CD14-positive monocyte (primary cell): ENCODE data around the gene TTC4. TPM values are rescaled to one million over a fixed set of nuclear protein-coding genes. Genes with fewer than 3 reads are reported as not detected.

Experiments used
- DNase-seq, 3 donors: peaks; one replicate each; pipeline ENCODE4 v3.0.0-alpha.2; 2011 to 2022
- H2AFZ ChIP-seq: 2 replicates; pipeline ENCODE4 v1.6.0; 2012; ENCODE audit warnings: mild to moderate bottlenecking, low read depth, low read length, inconsistent platforms; ENCODE audit not compliant: insufficient read depth, poor library complexity, severe bottlenecking
- H3K27ac ChIP-seq, 2 donors: 1 replicate in 1 of 2; 2 replicates in 1 of 2; pipeline ENCODE4 v1.5.1; 2012 to 2013; ENCODE audit warnings: low read length in 2 of 2, control low read depth in 1 of 2, inconsistent platforms in 1 of 2, low read depth in 1 of 2, mild to moderate bottlenecking in 1 of 2
- H3K27me3 ChIP-seq, 2 donors: one replicate each; pipeline versions ENCODE4 v1.6.0 to v1.6.1; 2011 to 2013; ENCODE audit warnings: low read length in 2 of 2; ENCODE audit not compliant: control insufficient read depth in 2 of 2, insufficient read depth in 2 of 2
- H3K36me3 ChIP-seq, 2 donors: replicated peaks in 1 of 2; 1 replicate in 1 of 2; 2 replicates in 1 of 2; pipeline versions ENCODE4 v1.5.1 to v1.6.1; 2012 to 2013; ENCODE audit warnings: low read length in 2 of 2, control low read depth in 1 of 2, inconsistent platforms in 1 of 2, mild to moderate bottlenecking in 1 of 2; ENCODE audit not compliant: insufficient read depth in 2 of 2, control insufficient read depth in 1 of 2
- H3K4me1 ChIP-seq, 2 donors: 1 replicate in 1 of 2; 2 replicates in 1 of 2; pipeline versions ENCODE4 v1.5.1 to v1.6.1; 2012 to 2013; ENCODE audit warnings: low read length in 2 of 2, control low read depth in 1 of 2, inconsistent platforms in 1 of 2, mild to moderate bottlenecking in 1 of 2, moderate library complexity in 1 of 2; ENCODE audit not compliant: insufficient read depth in 2 of 2, control insufficient read depth in 1 of 2
- H3K4me2 ChIP-seq: replicated peaks from 2 replicates; pipeline ENCODE3; 2012; ENCODE audit warnings: low read length, moderate library complexity, mild to moderate bottlenecking; ENCODE audit not compliant: poor library complexity, severe bottlenecking; ENCODE audit errors: extremely low read depth
- H3K4me3 ChIP-seq, 3 experiments: fragments of 200-600 bp in 1 of 3; sonication (generic) in 1 of 3; replicated peaks in 1 of 3; 1 replicate in 2 of 3; 2 replicates in 1 of 3; pipeline ENCODE4 v1.5.1; 2011 to 2013; ENCODE audit warnings: low read length in 3 of 3, mild to moderate bottlenecking in 3 of 3, control low read depth in 2 of 3, low read depth in 2 of 3, inconsistent platforms in 1 of 3, moderate library complexity in 1 of 3
- H3K79me2 ChIP-seq: 2 replicates; pipeline ENCODE4 v1.6.0; 2012; ENCODE audit warnings: mild to moderate bottlenecking, control low read depth, inconsistent platforms, low read length, moderate library complexity; ENCODE audit not compliant: insufficient read depth
- H3K9ac ChIP-seq: 2 replicates; pipeline ENCODE4 v1.6.0; 2017; ENCODE audit warnings: low read length, mild to moderate bottlenecking; ENCODE audit not compliant: insufficient read depth, poor library complexity, severe bottlenecking
- H3K9me3 ChIP-seq, 2 donors: replicated peaks in 1 of 2; 1 replicate in 1 of 2; 2 replicates in 1 of 2; pipeline versions ENCODE4 v1.5.1 to v1.6.1; 2012 to 2013; ENCODE audit warnings: low read length in 2 of 2, control low read depth in 1 of 2; ENCODE audit not compliant: control insufficient read depth in 1 of 2, insufficient read depth in 1 of 2
- H4K20me1 ChIP-seq: 2 replicates; pipeline ENCODE4 v1.6.0; 2012; ENCODE audit warnings: mild to moderate bottlenecking, low read length, control low read depth, moderate library complexity; ENCODE audit not compliant: insufficient read depth
- H3K27ac Mint-ChIP-seq, 7 donors: one replicate each; pipeline ENCODE4 v1.8.0; 2020; ENCODE audit warnings: mild to moderate bottlenecking in 7 of 7, mixed read lengths in 7 of 7, moderate library complexity in 6 of 7, inconsistent platforms in 2 of 7
- H3K27me3 Mint-ChIP-seq, 3 donors: one replicate each; pipeline ENCODE4 v1.8.0; 2021 to 2022; ENCODE audit warnings: low read depth in 3 of 3, mild to moderate bottlenecking in 3 of 3, mixed read lengths in 3 of 3, moderate library complexity in 3 of 3, inconsistent platforms in 1 of 3
- H3K36me3 Mint-ChIP-seq, 2 donors: one replicate each; pipeline ENCODE4 v1.8.0; 2020; ENCODE audit warnings: mixed read lengths in 2 of 2, inconsistent platforms in 1 of 2, mild to moderate bottlenecking in 1 of 2
- H3K4me1 Mint-ChIP-seq: one replicate; pipeline ENCODE4 v1.8.0; 2020; ENCODE audit warnings: mild to moderate bottlenecking, mixed read lengths
- H3K4me3 Mint-ChIP-seq, 2 donors: one replicate each; pipeline ENCODE4 v1.8.0; 2020; ENCODE audit warnings: mild to moderate bottlenecking in 2 of 2, mixed read lengths in 2 of 2, moderate library complexity in 1 of 2
- H3K9me3 Mint-ChIP-seq, 7 donors: one replicate each; pipeline ENCODE4 v1.8.0; 2020 to 2022; ENCODE audit warnings: mixed read lengths in 7 of 7, mild to moderate bottlenecking in 6 of 7, moderate library complexity in 6 of 7, inconsistent platforms in 2 of 7
- WGBS: methylation state at CpG from one replicate; pipeline ENCODE4 v1.1.5; 2013; ENCODE audit warnings: missing lambda C conversion rate; ENCODE audit not compliant: insufficient coverage; 5-methylcytosine and 5-hydroxymethylcytosine counted together
- intact Hi-C, 2 donors: fragments of 100-400 bp; cut with micrococcal nuclease; formaldehyde crosslinking; loops; one replicate each; pipeline versions ENCODE4 v1.15.0 to v1.15.1; 2023
- polyA plus RNA-seq, 3 donors: library from polyadenylated mRNA; depleted of rRNA in 1 of 3; unstranded in 2 of 3; stranded (reverse) in 1 of 3; fragments of 300-500 nt in 2 of 3; fragments of >200 nt in 1 of 3; fragmentation: Illumina TruSeq in 2 of 3; gene quantifications; 1 replicate in 2 of 3; 2 replicates in 1 of 3; pipeline ENCODE4 v1.2.3, GENCODE V29; 2012 to 2021
- TF ChIP-seq, protein P1 (sequence below): fragments of 200-600 bp; IDR thresholded peaks from one replicate; pipeline ENCODE4 v1.8.0; 2022; ENCODE audit warnings: antibody characterized with exemption, mild to moderate bottlenecking

Gene TTC4
- polyA plus RNA-seq, 3 donors: 9.2 to 13.3 (median 12.4) TPM

GRCh38 chr1:54782588-54782987 is 66.9 kb downstream of the TTC4 start:
- no peak overlapping the region for H3K27ac Mint-ChIP-seq
- H3K4me3 Mint-ChIP-seq: no peak overlapping the region
- H2AFZ ChIP-seq: no peak overlapping the region
- intact Hi-C loops: no loop called here
- WGBS: 82% methylated on average over 1 of the region's 2 CpGs
- H3K27ac ChIP-seq: no peak overlapping the region
- H3K36me3 Mint-ChIP-seq: no peaks in the 10 kb centered on the region
- H3K4me2 ChIP-seq: no peak overlapping the region
- no peaks in the 10 kb centered on the region for H4K20me1 ChIP-seq
- H3K4me3 ChIP-seq: no peak overlapping the region
- no peaks in the 10 kb centered on the region for H3K9me3 Mint-ChIP-seq
- H3K9me3 ChIP-seq: no peaks in the 10 kb centered on the region
- H3K9ac ChIP-seq: no peak overlapping the region
- H3K36me3 ChIP-seq: no peaks in the 10 kb centered on the region
- no peaks in the 10 kb centered on the region for H3K4me1 Mint-ChIP-seq
- H3K27me3 ChIP-seq: no peaks in the 10 kb centered on the region
- TF ChIP-seq, protein P1, sequence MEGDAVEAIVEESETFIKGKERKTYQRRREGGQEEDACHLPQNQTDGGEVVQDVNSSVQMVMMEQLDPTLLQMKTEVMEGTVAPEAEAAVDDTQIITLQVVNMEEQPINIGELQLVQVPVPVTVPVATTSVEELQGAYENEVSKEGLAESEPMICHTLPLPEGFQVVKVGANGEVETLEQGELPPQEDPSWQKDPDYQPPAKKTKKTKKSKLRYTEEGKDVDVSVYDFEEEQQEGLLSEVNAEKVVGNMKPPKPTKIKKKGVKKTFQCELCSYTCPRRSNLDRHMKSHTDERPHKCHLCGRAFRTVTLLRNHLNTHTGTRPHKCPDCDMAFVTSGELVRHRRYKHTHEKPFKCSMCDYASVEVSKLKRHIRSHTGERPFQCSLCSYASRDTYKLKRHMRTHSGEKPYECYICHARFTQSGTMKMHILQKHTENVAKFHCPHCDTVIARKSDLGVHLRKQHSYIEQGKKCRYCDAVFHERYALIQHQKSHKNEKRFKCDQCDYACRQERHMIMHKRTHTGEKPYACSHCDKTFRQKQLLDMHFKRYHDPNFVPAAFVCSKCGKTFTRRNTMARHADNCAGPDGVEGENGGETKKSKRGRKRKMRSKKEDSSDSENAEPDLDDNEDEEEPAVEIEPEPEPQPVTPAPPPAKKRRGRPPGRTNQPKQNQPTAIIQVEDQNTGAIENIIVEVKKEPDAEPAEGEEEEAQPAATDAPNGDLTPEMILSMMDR: no peak
- no peak for DNase-seq
- H3K79me2 ChIP-seq: no peaks in the 10 kb centered on the region
- H3K27me3 Mint-ChIP-seq: peaks cover 0 to 4% (median 4%) of the 10 kb centered on the region in 3 donors
- H3K4me1 ChIP-seq: no peaks in the 10 kb centered on the region

GRCh38 chr1:54784066-54784465 is 68.4 kb downstream of the TTC4 start:
- no CpG with 5 or more reads among the region's 2 CpGs for WGBS
- Histone ChIP-seq H3K9ac (no peak overlapping the region), H3K4me2 (no peak overlapping the region), H3K27me3 (no peaks in the 10 kb centered on the region), H3K4me3 (no peak overlapping the region), H3K4me1 (no peaks in the 10 kb centered on the region), H4K20me1 (no peaks in the 10 kb centered on the region), H2AFZ (no peak overlapping the region), H3K79me2 (no peaks in the 10 kb centered on the region), H3K9me3 (no peaks in the 10 kb centered on the region), H3K27ac (no peak overlapping the region), H3K36me3 (no peaks in the 10 kb centered on the region)
- H3K27me3 Mint-ChIP-seq: peaks cover 0 to 4% (median 4%) of the 10 kb centered on the region in 3 donors
- H3K9me3 Mint-ChIP-seq: no peaks in the 10 kb centered on the region
- no peaks in the 10 kb centered on the region for H3K36me3 Mint-ChIP-seq
- H3K4me1 Mint-ChIP-seq: no peaks in the 10 kb centered on the region
- TF ChIP-seq, protein P1: no peak
- no peak overlapping the region for H3K4me3 Mint-ChIP-seq
- DNase-seq: no peak
- intact Hi-C loops: no loop called here
- H3K27ac Mint-ChIP-seq: no peak overlapping the region
